ENCODE data around the gene SMC1B.

SMC1B gene

GRCh38 chr22:45359627-45360026, 53.8 kb downstream of the SMC1B start:
- Histone ChIP-seq H2AFZ (ENCODE audit: low read length) (no peak overlapping the region), H3K9me2 (ENCODE audit: low read depth, low read length) (no peaks in the 10 kb centered on the region), H3F3A (ENCODE audit: insufficient read depth, low read length) (no peaks in the 10 kb centered on the region)

GRCh38 chr22:45358127-45358526, 55.3 kb downstream of the SMC1B start:
- no peak overlapping the region for H2AFZ ChIP-seq (ENCODE audit: low read length)

More at GRCh38 chr22:45359627-45360026, 53.8 kb downstream of the SMC1B start:
- Histone ChIP-seq H3K4me3 (ENCODE audit: low read depth, low read length, poor library complexity, severe bottlenecking) (no peak overlapping the region), H3K9ac (ENCODE audit: low read length) (no peak overlapping the region), H3K9me3 (ENCODE audit: low read length) (no peaks in the 10 kb centered on the region), H3K4me2 (ENCODE audit: low read length) (no peak overlapping the region), H3K36me3 (ENCODE audit: insufficient read depth, low read length) (no peaks in the 10 kb centered on the region), H3K4me1 (ENCODE audit: insufficient read depth, low read length, severe bottlenecking) (no peaks in the 10 kb centered on the region), H4K20me1 (ENCODE audit: insufficient read depth, low read length) (no peaks in the 10 kb centered on the region), H3K27ac (ENCODE audit: low read depth, low read length, poor library complexity, severe bottlenecking) (no peak overlapping the region), H3K79me2 (ENCODE audit: insufficient read depth, low read length) (no peaks in the 10 kb centered on the region), H3K27me3 (ENCODE audit: insufficient read depth, low read length) (no peaks in the 10 kb centered on the region)
- TF ChIP-seq CTCF (IDR thresholded peaks at IDR 0.05; ENCODE audit: low read length) (no peak), EZH2 (IDR thresholded peaks at IDR 0.05; ENCODE audit: borderline replicate concordance, low read length) (no peak)

GRCh38 chr22:45357490-45357889, 55.9 kb downstream of the SMC1B start:
- no peak overlapping the region for H3K4me3 ChIP-seq (ENCODE audit: low read depth, low read length, poor library complexity, severe bottlenecking)
- no peaks in the 10 kb centered on the region for H3K27me3 ChIP-seq (ENCODE audit: insufficient read depth, low read length)
- H3K9ac ChIP-seq (ENCODE audit: low read length): no peak overlapping the region
- no peaks in the 10 kb centered on the region for H3F3A ChIP-seq (ENCODE audit: insufficient read depth, low read length)
- TF ChIP-seq EZH2 (IDR thresholded peaks at IDR 0.05; ENCODE audit: borderline replicate concordance, low read length) (no peak), CTCF (IDR thresholded peaks at IDR 0.05; ENCODE audit: low read length) (no peak)
- no peaks in the 10 kb centered on the region for H3K36me3 ChIP-seq (ENCODE audit: insufficient read depth, low read length)
- H3K79me2 ChIP-seq (ENCODE audit: insufficient read depth, low read length): no peaks in the 10 kb centered on the region
- H3K9me2 ChIP-seq (ENCODE audit: low read depth, low read length): no peaks in the 10 kb centered on the region
- no peaks in the 10 kb centered on the region for H3K4me1 ChIP-seq (ENCODE audit: insufficient read depth, low read length, severe bottlenecking)
- no peaks in the 10 kb centered on the region for H3K9me3 ChIP-seq (ENCODE audit: low read length)
- no peaks in the 10 kb centered on the region for H4K20me1 ChIP-seq (ENCODE audit: insufficient read depth, low read length)
- no peak overlapping the region for H3K4me2 ChIP-seq (ENCODE audit: low read length)
- no peak overlapping the region for H2AFZ ChIP-seq (ENCODE audit: low read length)
- H3K27ac ChIP-seq (ENCODE audit: low read depth, low read length, poor library complexity, severe bottlenecking): no peak overlapping the region

More at GRCh38 chr22:45358127-45358526, 55.3 kb downstream of the SMC1B start:
- no peak overlapping the region for H3K4me2 ChIP-seq (ENCODE audit: low read length)
- no peaks in the 10 kb centered on the region for H3K79me2 ChIP-seq (ENCODE audit: insufficient read depth, low read length)
- H3K27me3 ChIP-seq (ENCODE audit: insufficient read depth, low read length): no peaks in the 10 kb centered on the region
- TF ChIP-seq EZH2 (IDR thresholded peaks at IDR 0.05; ENCODE audit: borderline replicate concordance, low read length) (no peak), CTCF (IDR thresholded peaks at IDR 0.05; ENCODE audit: low read length) (no peak)
- H3K36me3 ChIP-seq (ENCODE audit: insufficient read depth, low read length): no peaks in the 10 kb centered on the region
- H3K4me1 ChIP-seq (ENCODE audit: insufficient read depth, low read length, severe bottlenecking): no peaks in the 10 kb centered on the region
- H3K27ac ChIP-seq (ENCODE audit: low read depth, low read length, poor library complexity, severe bottlenecking): no peak overlapping the region
- H3K4me3 ChIP-seq (ENCODE audit: low read depth, low read length, poor library complexity, severe bottlenecking): no peak overlapping the region
- no peak overlapping the region for H3K9ac ChIP-seq (ENCODE audit: low read length)
- H4K20me1 ChIP-seq (ENCODE audit: insufficient read depth, low read length): no peaks in the 10 kb centered on the region
- no peaks in the 10 kb centered on the region for H3K9me3 ChIP-seq (ENCODE audit: low read length)
- no peaks in the 10 kb centered on the region for H3K9me2 ChIP-seq (ENCODE audit: low read depth, low read length)
- H3F3A ChIP-seq (ENCODE audit: insufficient read depth, low read length): no peaks in the 10 kb centered on the region
